A673 (cell line): ENCODE results near the gene POU6F1.

Source experiments
- CTCF ChIP-seq: fragments of 300-800, 200-600 bp; sonication (generic); conservative IDR thresholded peaks from 2 replicates; pipeline ENCODE4 v1.5.1; 2017; ENCODE audit warnings: low read depth, mild to moderate bottlenecking, antibody characterized with exemption, low read length, moderate library complexity, mixed read lengths
- EZH2 ChIP-seq: fragments of 200-600 bp; sonication (generic); IDR thresholded peaks from 2 replicates; pipeline ENCODE4 v1.6.1; 2017; ENCODE audit warnings: borderline replicate concordance, low read depth, mild to moderate bottlenecking, mixed read lengths, antibody characterized with exemption, low read length; ENCODE audit not compliant: poor library complexity, severe bottlenecking

DNA sequence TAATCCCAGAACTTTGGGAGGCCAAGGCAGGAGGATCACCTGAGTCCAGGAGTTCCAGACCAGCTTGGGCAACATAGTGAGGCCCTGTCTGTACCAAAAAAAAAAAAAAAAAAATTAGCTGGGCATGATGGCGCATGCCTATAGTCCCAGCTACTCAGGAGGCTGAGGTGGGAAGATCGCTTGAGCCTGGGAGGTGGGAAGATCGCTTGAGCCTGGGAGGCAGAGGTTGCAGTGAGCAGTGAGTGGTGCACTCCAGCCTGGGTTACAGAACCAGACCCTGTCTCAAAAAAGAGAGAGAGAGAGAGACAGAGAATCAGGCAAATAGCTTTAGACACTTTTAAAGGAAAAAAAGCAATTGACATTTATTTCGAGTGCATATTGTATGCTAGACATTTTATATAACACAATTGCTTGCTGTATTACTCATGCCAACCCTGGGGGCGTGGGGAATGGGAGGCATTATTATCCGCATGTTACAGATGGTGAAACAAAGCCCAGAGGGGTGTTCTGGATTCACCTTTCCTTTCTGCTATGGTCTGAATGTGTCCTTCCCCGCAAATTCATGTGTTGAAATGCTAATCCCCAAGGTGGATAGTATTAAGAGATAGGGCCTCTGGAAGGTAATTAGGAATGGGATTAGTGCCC lies 9.7 kb downstream of the POU6F1 start:
- no peak for TF ChIP-seq CTCF
- TF ChIP-seq EZH2: no peak
